ENCODE measurements around the gene ITGB3BP. TPM values are rescaled to one million over a fixed set of nuclear protein-coding genes. Genes with fewer than 3 reads are reported as not detected.
"Not testable (repeated sequence)": the region's sequence is repeated elsewhere in the genome, so short reads cannot be mapped to it uniquely, and the experiment has no call there.

The ITGB3BP gene, protein sequence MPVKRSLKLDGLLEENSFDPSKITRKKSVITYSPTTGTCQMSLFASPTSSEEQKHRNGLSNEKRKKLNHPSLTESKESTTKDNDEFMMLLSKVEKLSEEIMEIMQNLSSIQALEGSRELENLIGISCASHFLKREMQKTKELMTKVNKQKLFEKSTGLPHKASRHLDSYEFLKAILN
- total RNA-seq, result 9.2 and 12.4 TPM in 2 replicates

DNA sequence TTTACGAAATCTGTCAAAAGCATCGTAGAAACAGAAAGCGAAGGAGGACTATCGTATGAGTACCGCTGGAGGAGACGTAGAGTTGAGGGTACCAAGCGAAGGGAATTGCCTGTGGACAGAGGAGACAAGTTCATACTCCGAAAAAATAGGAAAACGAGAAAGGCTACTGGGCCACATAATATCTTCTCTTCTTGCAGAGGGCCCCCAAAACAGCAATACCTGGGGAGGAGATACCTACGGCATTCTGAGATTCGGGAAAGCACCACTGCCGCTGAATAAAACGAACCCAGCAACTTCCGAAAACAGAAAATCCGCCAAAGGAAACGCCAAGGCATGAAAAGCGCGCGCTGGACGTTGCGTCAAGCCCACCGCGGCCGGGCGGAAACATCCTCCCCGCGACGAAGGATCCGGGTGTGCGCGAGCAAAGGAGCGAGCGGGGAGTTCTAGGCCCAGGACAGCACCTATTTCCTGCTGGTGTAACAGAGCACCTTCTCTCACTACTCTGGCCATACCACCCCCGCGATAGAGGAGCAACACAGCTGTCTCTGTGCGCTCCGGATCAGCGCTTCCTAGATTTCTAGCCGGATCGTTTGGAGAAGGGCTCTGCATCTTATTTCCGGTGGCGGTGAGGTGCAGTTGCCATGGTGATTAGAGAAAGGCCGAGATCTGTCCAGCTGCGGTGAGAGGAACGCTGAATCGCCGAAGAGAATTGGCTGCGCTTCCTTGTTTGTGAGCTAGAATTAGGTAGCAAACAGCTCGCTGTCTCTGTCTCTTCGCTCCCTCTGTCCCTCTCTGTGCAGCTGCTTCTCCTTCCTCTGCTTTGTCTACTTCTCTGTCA, at the start of gene ITGB3BP, which contains the start of gene EFCAB7:
ITGB3BP (minus strand) TSS at position 335 of the 838 bp plus-strand sequence; CDS start at position 243, 92 bp downstream.
EFCAB7 (plus strand) TSS at position 635 of the 838 bp plus-strand sequence. CDS start 2,048 bp downstream, outside the sequence.
- Histone ChIP-seq H3K4me3 (ENCODE audit: low read depth, low read length) (peak within 1 kb of the TSS; percentile 79), H3K36me3 (ENCODE audit: control insufficient read depth, insufficient read depth, low read length) (no peaks in the 10 kb centered on the region), H3K27me3 (ENCODE audit: control insufficient read depth, insufficient read depth, low read length) (no peaks in the 10 kb centered on the region)
- TF ChIP-seq, protein P1, sequence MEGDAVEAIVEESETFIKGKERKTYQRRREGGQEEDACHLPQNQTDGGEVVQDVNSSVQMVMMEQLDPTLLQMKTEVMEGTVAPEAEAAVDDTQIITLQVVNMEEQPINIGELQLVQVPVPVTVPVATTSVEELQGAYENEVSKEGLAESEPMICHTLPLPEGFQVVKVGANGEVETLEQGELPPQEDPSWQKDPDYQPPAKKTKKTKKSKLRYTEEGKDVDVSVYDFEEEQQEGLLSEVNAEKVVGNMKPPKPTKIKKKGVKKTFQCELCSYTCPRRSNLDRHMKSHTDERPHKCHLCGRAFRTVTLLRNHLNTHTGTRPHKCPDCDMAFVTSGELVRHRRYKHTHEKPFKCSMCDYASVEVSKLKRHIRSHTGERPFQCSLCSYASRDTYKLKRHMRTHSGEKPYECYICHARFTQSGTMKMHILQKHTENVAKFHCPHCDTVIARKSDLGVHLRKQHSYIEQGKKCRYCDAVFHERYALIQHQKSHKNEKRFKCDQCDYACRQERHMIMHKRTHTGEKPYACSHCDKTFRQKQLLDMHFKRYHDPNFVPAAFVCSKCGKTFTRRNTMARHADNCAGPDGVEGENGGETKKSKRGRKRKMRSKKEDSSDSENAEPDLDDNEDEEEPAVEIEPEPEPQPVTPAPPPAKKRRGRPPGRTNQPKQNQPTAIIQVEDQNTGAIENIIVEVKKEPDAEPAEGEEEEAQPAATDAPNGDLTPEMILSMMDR (IDR thresholded peaks at IDR 0.05; ENCODE audit: insufficient read depth, low read length, poor library complexity, severe bottlenecking), result no peak
- peak; percentile 90 for DNase-seq (ENCODE audit: low read depth)

DNA sequence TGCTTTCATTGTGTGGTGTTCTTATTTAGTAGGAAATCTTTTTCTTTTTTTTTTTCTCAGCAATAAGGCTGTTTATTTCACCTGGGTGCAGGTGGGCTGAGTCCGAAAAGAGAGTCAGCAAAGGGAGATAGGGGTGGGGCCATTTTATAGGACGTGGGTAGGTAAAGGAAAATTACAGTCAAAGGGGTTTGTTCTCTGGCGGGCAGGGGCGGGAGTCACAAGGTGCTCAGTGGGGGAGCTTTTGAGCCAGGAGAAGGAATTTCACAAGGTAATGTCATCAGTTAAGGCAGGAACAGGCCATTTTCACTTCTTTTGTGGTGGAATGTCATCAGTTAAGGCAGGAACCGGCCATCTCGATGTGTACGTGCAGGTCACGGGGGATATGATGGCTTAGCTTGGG, 49.7 kb upstream of the ITGB3BP start:
- DNase-seq (ENCODE audit: low read depth); H3K36me3 ChIP-seq (ENCODE audit: control insufficient read depth, insufficient read depth, low read length); H3K4me3 ChIP-seq (ENCODE audit: low read depth, low read length); H3K27me3 ChIP-seq (ENCODE audit: control insufficient read depth, insufficient read depth, low read length): not testable (repeated sequence)

DNA sequence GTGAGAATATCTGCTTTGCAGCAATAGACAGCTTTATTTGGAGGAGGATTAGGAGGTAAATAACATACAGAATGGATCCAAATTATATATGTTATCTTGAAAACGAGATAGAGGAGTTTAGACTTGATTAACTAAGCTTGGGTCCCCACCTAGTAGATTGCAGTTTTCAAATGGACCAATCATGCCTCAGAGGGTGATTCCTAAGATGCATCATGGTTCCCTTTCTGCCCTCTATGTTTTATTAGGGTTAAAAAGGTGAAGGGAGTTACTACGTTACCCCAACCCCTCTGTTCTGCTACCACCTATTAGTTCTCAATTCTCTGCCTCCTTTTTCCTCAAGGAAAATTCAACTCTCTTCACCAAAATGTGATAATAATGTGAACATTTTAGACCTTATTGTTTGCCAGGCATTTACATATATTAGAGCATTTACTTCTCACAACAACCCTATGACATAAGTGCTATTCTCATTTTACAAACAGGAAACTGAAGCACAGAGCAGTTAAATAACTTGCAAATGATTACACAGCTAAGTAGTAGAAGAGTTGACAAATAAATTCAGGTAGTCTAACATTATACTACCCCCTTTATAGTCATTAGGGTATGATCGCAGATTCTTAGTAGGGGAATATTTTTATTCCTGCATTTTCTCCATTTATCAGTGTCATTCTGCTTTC, 46.8 kb upstream of the ITGB3BP start:
- Histone ChIP-seq H3K4me3 (ENCODE audit: low read depth, low read length) (no peak overlapping the region), H3K36me3 (ENCODE audit: control insufficient read depth, insufficient read depth, low read length) (no peaks in the 10 kb centered on the region), H3K27me3 (ENCODE audit: control insufficient read depth, insufficient read depth, low read length) (no peaks in the 10 kb centered on the region)
- TF ChIP-seq, protein P1 (IDR thresholded peaks at IDR 0.05; ENCODE audit: insufficient read depth, low read length, poor library complexity, severe bottlenecking), result no peak
- DNase-seq (ENCODE audit: low read depth), result no peak

DNA sequence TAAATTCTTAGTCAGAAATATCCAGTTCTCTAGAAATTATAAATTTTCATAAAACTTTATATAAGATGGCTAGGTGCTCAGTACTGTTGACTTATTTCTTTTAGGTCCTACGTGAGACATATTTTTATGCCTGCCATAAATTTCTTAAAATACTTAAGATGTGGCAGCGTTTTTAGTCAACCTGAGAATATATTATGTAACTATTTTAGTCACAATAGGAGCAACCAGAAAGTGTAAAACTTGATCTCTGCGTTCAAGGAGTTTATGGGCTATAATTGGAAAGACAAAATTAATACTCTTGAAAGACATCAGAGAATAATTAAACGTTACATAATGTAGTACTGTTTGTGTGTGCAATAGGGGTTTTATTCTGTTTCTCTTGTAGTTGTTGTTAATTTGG, 46.0 kb upstream of the ITGB3BP start:
- no peaks in the 10 kb centered on the region for H3K36me3 ChIP-seq (ENCODE audit: control insufficient read depth, insufficient read depth, low read length)
- H3K27me3 ChIP-seq (ENCODE audit: control insufficient read depth, insufficient read depth, low read length), result no peaks in the 10 kb centered on the region
- no peak for DNase-seq (ENCODE audit: low read depth)
- TF ChIP-seq, protein P1 (IDR thresholded peaks at IDR 0.05; ENCODE audit: insufficient read depth, low read length, poor library complexity, severe bottlenecking), result no peak
- H3K4me3 ChIP-seq (ENCODE audit: low read depth, low read length), result no peak overlapping the region

DNA sequence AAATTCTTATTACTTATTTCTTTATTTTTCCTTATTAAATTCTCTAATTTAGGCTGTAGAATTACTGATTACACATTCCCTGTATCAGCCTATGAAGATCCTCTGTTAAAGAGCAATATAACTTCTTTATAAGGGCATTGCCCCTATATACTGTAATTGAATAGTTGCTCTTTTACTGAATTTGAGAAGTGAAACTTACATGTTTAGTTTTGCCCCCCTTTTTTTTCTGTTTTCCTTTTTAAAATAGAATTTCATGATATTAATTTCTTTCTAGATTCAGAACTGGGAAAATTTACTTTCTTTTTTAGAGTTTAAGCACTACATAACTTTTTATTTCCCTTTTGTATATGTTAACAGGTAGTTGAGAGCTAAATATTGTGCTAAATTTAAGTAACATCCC, 40.7 kb upstream of the ITGB3BP start:
- TF ChIP-seq, protein P1 (IDR thresholded peaks at IDR 0.05; ENCODE audit: insufficient read depth, low read length, poor library complexity, severe bottlenecking), result no peak
- Histone ChIP-seq H3K36me3 (ENCODE audit: control insufficient read depth, insufficient read depth, low read length) (no peaks in the 10 kb centered on the region), H3K27me3 (ENCODE audit: control insufficient read depth, insufficient read depth, low read length) (no peaks in the 10 kb centered on the region), H3K4me3 (ENCODE audit: low read depth, low read length) (no peak overlapping the region)
- no peak for DNase-seq (ENCODE audit: low read depth)

DNA sequence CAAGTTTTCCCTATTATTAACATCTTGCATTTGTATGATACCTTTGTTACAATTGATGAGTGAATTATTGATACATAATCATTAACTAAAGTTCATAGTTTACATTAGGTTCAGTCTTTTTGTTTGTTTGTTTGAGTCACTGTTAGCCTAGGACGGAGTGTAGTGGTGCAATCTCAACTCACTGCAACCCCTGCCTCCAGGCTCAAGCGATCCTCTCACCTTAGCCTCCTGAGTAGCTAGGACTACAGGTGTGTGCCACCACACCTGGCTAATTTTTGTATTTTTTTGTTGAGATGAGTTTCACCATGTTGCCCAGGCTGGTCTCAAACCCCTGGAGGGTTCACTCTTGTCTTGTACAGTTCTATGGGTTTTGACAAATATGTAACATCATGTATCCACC, 36.3 kb upstream of the ITGB3BP start:
- no peaks in the 10 kb centered on the region for H3K36me3 ChIP-seq (ENCODE audit: control insufficient read depth, insufficient read depth, low read length)
- DNase-seq (ENCODE audit: low read depth), result no peak
- no peak overlapping the region for H3K4me3 ChIP-seq (ENCODE audit: low read depth, low read length)
- H3K27me3 ChIP-seq (ENCODE audit: control insufficient read depth, insufficient read depth, low read length), result no peaks in the 10 kb centered on the region
- TF ChIP-seq, protein P1 (IDR thresholded peaks at IDR 0.05; ENCODE audit: insufficient read depth, low read length, poor library complexity, severe bottlenecking), result no peak

Data from kidney epithelial cell (primary cell).